Measurements from ENCODE around the gene INSYN1. TPM values are rescaled to one million over a fixed set of nuclear protein-coding genes. Genes with fewer than 3 reads are reported as not detected.
"Not testable (repeated sequence)": the region's sequence is repeated elsewhere in the genome, so short reads cannot be mapped to it uniquely, and the experiment has no call there.

Gene INSYN1, protein sequence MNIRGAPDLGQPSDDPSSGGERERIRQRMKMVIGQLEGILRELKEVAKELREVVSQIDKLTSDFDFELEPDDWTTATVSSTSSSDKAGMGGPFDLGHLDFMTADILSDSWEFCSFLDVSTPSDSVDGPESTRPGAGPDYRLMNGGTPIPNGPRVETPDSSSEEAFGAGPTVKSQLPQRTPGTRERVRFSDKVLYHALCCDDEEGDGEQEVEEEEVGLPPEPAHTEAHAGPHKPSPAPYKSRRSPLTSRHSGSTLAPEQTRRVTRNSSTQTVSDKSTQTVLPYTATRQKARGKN
- not detected for total RNA-seq
- total RNA-seq = 0.08 to 0.46 reads per million in 2 donors

DNA sequence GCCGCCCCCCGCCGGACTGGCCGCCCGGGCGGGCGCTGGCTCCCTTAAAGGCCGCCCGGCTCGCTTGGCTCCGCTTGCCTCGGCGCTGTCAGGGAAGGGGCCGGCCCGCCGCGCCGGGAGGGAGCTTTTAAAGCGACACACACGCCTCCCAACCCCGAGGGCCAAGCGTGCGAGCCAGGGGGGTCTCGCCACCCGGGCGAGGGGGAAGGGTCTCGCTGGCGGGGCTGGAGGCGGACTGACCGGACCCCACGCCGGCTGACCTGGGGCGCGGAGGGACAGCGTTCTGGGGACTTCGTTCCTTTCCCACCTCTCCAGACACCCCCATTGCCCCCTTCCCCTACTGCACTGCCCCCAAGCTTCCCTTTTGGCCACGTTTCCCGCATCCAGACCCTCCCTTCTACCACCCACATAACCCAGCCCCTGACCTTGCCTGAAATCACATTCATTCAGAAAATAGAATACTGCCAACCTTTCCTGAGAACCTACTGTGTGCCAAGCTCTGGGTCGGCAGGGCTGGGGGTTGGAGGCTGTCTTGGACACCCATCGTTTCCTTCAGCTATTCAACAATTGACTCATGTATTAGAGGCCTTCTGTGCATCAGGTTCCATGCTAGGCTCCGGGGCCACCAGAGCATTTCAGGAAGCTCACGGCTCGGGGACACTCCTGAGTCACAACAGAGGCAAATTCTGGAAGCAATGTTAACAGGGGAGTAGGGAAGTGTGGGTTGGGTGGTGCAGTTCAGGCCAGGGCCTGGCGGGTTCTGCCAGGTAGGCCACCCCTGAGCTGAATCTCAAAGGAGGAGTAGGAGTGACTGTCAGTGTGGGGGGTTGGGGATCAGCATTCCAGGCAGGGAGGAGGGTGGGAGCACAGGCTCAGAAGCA is at the start of gene INSYN1:
INSYN1 (minus strand) TSS at position 102 of the 881 bp plus-strand sequence. CDS start 2,221 bp downstream, outside the sequence.
- ATAC-seq = no peak
- H3K27ac Mint-ChIP-seq = no peak within 1 kb of the TSS
- no peaks in the 10 kb centered on the region for H3K9me3 ChIP-seq (ENCODE audit: control insufficient read depth, low read length, poor library complexity, severe bottlenecking)
- peaks cover 51% of the 10 kb centered on the region for H3K27me3 Mint-ChIP-seq
- no peak for DNase-seq
- peaks cover 16% of the 10 kb centered on the region for H3K36me3 Mint-ChIP-seq (ENCODE audit: low read depth)
- peak within 1 kb of the TSS; percentile 80 for H3K4me3 Mint-ChIP-seq
- peaks cover 10% of the 10 kb centered on the region for H3K4me1 Mint-ChIP-seq

- no peak overlapping the region for H3K4me3 Mint-ChIP-seq
- peaks cover 29% of the 10 kb centered on the region for H3K27me3 Mint-ChIP-seq
Observed at GRCh38 chr15:73802431-73803041, 49.4 kb upstream of the INSYN1 start.

DNA sequence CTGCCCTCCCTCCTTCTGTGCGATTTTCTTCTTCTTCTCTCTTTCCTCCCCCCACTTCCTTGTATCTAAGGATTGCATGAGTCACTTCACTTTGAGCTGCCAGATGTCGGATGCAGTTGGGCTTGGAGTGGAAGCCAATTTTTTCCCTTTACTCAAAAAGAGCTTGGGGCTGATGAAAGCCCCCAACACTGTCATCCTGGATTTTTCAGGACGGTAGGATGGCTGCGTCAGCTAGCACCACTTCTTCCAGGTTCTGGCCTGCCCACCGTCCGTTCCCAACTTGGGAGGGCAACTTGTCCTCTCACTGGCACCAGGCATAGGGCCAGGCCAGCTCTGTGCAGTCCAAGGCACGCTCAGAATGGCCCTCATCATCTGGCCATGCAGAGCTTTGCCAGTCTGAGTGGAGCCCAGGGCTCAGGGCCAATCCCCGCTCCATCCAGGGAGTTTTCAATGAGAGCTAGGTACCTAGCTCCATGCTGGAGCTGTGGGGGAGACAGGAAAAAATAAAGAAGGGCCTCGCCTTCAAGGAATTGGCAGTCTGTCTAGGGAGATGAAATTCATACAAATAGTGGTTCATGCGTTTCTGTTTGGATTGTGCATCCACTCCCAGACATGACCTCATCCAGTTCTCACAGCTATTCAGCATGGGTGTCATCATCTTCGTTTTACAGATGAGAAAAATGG is 47.7 kb upstream of the INSYN1 start:
- ATAC-seq (no peak), DNase-seq (no peak)
- H3K27me3 Mint-ChIP-seq = peaks cover 34% of the 10 kb centered on the region
- no peaks in the 10 kb centered on the region for H3K9me3 ChIP-seq (ENCODE audit: control insufficient read depth, low read length, poor library complexity, severe bottlenecking)
- peaks cover 4% of the 10 kb centered on the region for H3K4me1 Mint-ChIP-seq
- H3K4me3 Mint-ChIP-seq = no peak overlapping the region
- no peaks in the 10 kb centered on the region for H3K36me3 Mint-ChIP-seq (ENCODE audit: low read depth)
- no peak overlapping the region for H3K27ac Mint-ChIP-seq

More at GRCh38 chr15:73802431-73803041, 49.4 kb upstream of the INSYN1 start:
- H3K4me1 Mint-ChIP-seq = peaks cover 4% of the 10 kb centered on the region
- DNase-seq (no peak), ATAC-seq (no peak)
- H3K36me3 Mint-ChIP-seq (ENCODE audit: low read depth) = no peaks in the 10 kb centered on the region
- H3K9me3 ChIP-seq (ENCODE audit: control insufficient read depth, low read length, poor library complexity, severe bottlenecking) = no peaks in the 10 kb centered on the region
- H3K27ac Mint-ChIP-seq = no peak overlapping the region

- H3K36me3 Mint-ChIP-seq (ENCODE audit: low read depth) = no peaks in the 10 kb centered on the region
- no peak overlapping the region for H3K4me3 Mint-ChIP-seq
- ATAC-seq (no peak), DNase-seq (no peak)
- H3K4me1 Mint-ChIP-seq = peaks cover 4% of the 10 kb centered on the region
- no peaks in the 10 kb centered on the region for H3K9me3 ChIP-seq (ENCODE audit: control insufficient read depth, low read length, poor library complexity, severe bottlenecking)
- H3K27me3 Mint-ChIP-seq = peaks cover 27% of the 10 kb centered on the region
- no peak overlapping the region for H3K27ac Mint-ChIP-seq
Observed at GRCh38 chr15:73799466-73799865, 46.3 kb upstream of the INSYN1 start.

DNA sequence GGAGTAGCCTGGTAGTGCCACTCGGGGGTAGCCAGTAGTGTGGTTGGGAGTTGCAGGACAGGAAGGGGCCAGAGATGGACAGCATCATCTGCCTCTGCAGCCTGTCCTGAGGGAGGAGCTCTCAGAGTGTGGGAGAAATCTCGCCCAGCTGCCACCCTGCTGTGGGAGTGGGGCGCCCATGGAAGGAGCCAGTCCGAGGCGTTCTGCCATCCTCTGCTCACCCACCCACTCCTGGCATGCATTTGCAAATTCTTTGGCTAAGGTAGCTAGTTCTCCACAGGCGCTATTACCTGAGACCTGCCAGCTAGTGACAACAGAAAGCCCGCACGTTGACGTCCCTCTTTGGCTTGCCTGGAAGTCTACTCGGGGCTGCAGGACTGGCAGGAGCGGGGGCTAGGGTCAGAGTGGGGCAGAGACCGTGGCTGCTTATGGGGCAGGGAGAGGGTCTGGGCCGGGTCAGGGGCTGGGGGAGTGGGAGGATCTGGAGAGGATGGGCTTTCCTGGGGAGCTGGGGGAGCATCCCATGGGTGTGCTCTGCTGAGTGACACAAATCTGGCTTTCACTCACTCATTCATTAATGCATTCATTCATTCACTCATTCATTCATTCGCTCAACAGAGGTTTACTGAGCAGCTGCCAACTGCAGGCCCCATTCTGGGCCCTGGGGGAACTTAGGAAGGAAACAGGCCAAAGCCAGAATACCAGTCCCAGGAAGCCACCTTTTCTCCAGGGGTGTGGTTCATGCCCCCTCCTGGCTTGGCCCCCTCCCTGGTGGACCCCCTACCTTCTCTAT is 44.4 kb upstream of the INSYN1 start:
- no peaks in the 10 kb centered on the region for H3K36me3 Mint-ChIP-seq (ENCODE audit: low read depth)
- H3K27ac Mint-ChIP-seq = no peak overlapping the region
- DNase-seq (no peak), ATAC-seq (no peak)
- H3K9me3 ChIP-seq (ENCODE audit: control insufficient read depth, low read length, poor library complexity, severe bottlenecking) = no peaks in the 10 kb centered on the region
- peaks cover 41% of the 10 kb centered on the region for H3K27me3 Mint-ChIP-seq
- H3K4me1 Mint-ChIP-seq = peaks cover 4% of the 10 kb centered on the region
- no peak overlapping the region for H3K4me3 Mint-ChIP-seq

GRCh38 chr15:73796331-73796831 is 43.2 kb upstream of the INSYN1 start:
- Mint-ChIP-seq H3K4me1 (peaks cover 4% of the 10 kb centered on the region), H3K27me3 (peaks cover 39% of the 10 kb centered on the region), H3K4me3 (no peak overlapping the region), H3K27ac (no peak overlapping the region), H3K36me3 (ENCODE audit: low read depth) (no peaks in the 10 kb centered on the region)
- no peak for DNase-seq
- no peak for ATAC-seq
- H3K9me3 ChIP-seq (ENCODE audit: control insufficient read depth, low read length, poor library complexity, severe bottlenecking) = no peaks in the 10 kb centered on the region

DNA sequence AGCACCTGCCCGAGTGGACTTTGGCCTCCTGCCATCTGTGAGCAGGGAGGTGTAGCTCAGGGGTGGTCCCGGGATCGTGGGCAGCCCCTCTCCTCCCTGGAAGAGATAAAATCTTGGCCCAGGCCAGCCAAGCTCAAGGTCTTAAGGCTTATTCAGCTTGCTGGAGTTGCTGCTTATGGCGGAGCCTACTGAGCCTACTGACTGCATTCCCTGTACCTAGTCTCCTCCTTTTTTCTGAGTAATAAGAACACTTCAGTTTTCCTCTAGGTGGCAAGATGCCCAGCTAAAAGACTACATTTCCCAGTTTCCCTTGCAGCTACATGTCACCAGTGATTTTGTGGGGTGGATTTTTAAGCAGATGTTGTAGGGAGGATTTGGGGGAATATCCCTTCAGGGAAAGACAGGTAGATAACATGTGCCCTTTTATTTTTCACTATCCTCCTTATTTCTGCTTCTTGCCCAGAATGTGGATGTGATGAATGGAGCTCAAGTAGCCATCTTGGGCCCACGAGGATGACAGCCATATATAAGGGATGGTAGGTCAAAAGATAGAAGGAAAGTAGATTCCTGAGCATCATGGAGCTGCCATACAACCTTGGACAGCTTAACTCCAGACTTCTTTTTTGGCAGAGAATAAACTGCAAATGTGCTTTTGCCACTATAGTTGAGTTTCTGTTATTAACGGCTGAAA is 41.4 kb upstream of the INSYN1 start:
- DNase-seq = no peak
- Mint-ChIP-seq H3K27me3 (peaks cover 32% of the 10 kb centered on the region), H3K4me1 (peaks cover under 1% of the 10 kb centered on the region), H3K36me3 (ENCODE audit: low read depth) (no peaks in the 10 kb centered on the region), H3K4me3 (no peak overlapping the region), H3K27ac (no peak overlapping the region)
- no peaks in the 10 kb centered on the region for H3K9me3 ChIP-seq (ENCODE audit: control insufficient read depth, low read length, poor library complexity, severe bottlenecking)
- no peak for ATAC-seq

DNA sequence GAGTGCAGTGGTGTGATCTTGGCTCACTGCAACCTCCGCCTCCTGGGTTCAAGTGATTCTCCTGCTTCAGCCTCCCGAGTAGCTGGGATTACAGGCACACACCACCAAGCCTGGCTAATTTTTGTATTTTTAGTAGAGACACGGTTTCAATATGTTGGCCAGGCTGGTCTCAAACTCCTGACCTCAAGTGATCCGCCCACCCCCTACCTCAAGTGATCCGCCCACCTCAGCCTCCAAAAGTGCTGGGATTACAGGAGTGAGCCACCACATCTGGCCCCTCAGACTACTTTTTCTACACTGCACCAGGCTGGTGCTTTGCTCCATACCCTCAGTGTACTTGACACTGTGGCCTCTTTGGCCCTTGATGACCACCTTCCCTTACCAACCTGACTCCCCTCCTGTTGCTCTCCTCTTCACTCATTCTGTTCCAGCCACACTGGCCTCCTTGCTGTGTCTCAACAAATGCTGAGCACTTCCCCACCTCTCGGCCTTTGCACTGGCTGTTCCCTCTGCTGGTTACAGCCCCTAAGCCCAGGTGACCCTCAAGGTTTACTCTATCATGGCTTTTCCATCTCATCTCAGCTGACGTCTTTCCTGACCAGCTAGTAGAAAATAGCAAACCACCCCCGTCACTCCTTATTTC is 39.9 kb upstream of the INSYN1 start:
- not testable (repeated sequence) for DNase-seq; H3K36me3 Mint-ChIP-seq (ENCODE audit: low read depth); H3K9me3 ChIP-seq (ENCODE audit: control insufficient read depth, low read length, poor library complexity, severe bottlenecking); H3K27ac Mint-ChIP-seq; H3K4me3 Mint-ChIP-seq; ATAC-seq; H3K4me1 Mint-ChIP-seq
- peaks cover 47% of the 10 kb centered on the region for H3K27me3 Mint-ChIP-seq

- H3K4me1 Mint-ChIP-seq = no peaks in the 10 kb centered on the region
- H3K9me3 ChIP-seq (ENCODE audit: control insufficient read depth, low read length, poor library complexity, severe bottlenecking) = no peaks in the 10 kb centered on the region
- no peak for ATAC-seq
- H3K27ac Mint-ChIP-seq = no peak overlapping the region
- H3K36me3 Mint-ChIP-seq (ENCODE audit: low read depth) = no peaks in the 10 kb centered on the region
- peaks cover 52% of the 10 kb centered on the region for H3K27me3 Mint-ChIP-seq
- no peak for DNase-seq
- H3K4me3 Mint-ChIP-seq = no peak overlapping the region
Observed at GRCh38 chr15:73792415-73792814, 39.3 kb upstream of the INSYN1 start.

DNA sequence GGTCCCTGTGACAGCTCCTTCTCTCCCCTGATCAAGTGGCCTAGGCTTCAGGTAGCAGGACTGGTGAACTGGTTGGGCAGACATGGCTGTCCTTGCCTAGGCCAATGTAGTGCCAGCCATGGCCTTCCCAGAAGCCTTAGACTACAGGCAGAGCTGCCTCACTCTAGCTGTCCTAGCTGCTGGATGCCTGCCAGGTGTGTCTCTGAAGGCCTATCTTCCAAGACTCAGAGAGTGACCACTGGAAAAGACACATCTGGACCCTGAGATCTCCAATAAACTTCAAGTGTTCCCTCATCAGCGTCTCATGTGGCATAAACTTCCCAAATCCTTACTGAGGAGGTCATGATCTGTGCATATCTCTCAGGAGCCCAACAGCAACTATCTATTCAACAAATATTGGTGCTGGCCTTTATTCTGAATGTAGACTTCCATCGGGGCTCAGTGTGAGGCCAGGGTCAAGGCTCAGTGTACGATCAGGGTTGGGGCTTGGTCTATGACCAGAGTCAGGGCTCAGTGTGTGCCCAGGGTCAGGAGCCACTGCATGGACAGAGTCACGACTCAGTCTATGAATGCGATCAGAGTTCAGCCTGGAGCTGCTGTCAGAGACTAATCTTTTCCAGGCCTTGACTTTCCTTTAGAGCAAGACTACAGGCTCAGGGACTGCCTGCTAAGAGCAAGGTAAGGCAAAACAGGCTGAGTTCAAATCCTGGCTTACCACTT is 36.5 kb upstream of the INSYN1 start:
- DNase-seq = no peak
- no peaks in the 10 kb centered on the region for H3K9me3 ChIP-seq (ENCODE audit: control insufficient read depth, low read length, poor library complexity, severe bottlenecking)
- Mint-ChIP-seq H3K27me3 (peaks cover 45% of the 10 kb centered on the region), H3K27ac (no peak overlapping the region), H3K4me1 (no peaks in the 10 kb centered on the region), H3K4me3 (no peak overlapping the region), H3K36me3 (ENCODE audit: low read depth) (no peaks in the 10 kb centered on the region)
- ATAC-seq = no peak

GRCh38 chr15:73787621-73788020 is 34.5 kb upstream of the INSYN1 start:
- ATAC-seq (no peak), DNase-seq (no peak)
- Mint-ChIP-seq H3K27me3 (peaks cover 32% of the 10 kb centered on the region), H3K4me1 (no peaks in the 10 kb centered on the region), H3K4me3 (no peak overlapping the region), H3K27ac (no peak overlapping the region), H3K36me3 (ENCODE audit: low read depth) (no peaks in the 10 kb centered on the region)
- no peaks in the 10 kb centered on the region for H3K9me3 ChIP-seq (ENCODE audit: control insufficient read depth, low read length, poor library complexity, severe bottlenecking)

Measured in T-helper 17 cell (primary cell).